ENCODE data around the gene PALM.

PALM gene

GRCh38 chr19:776549-776948 is 67.8 kb downstream of the PALM start:
- Histone ChIP-seq H3K9me2 (replicated peaks; ENCODE audit: insufficient read depth, low read length) (no peaks in the 10 kb centered on the region), H3K36me3 (replicated peaks; ENCODE audit: insufficient read depth, low read length) (no peaks in the 10 kb centered on the region), H2AFZ (ENCODE audit: low read length) (no peak overlapping the region), H3F3A (ENCODE audit: insufficient read depth, low read length) (no peaks in the 10 kb centered on the region), H3K4me2 (ENCODE audit: low read depth, low read length) (no peak overlapping the region), H3K4me1 (ENCODE audit: low read length) (no peaks in the 10 kb centered on the region), H3K9me3 (replicated peaks; ENCODE audit: insufficient read depth, low read length) (no peaks in the 10 kb centered on the region), H3K79me2 (ENCODE audit: low read length) (no peaks in the 10 kb centered on the region), H3K9ac (ENCODE audit: low read length) (no peak overlapping the region), H4K20me1 (ENCODE audit: insufficient read depth, low read length) (no peaks in the 10 kb centered on the region), H3K4me3 (ENCODE audit: low read length) (no peak overlapping the region), H3K27ac (ENCODE audit: low read length) (no peak overlapping the region), H3K27me3 (replicated peaks; ENCODE audit: insufficient read depth, low read length) (peaks cover 81% of the 10 kb centered on the region)
- no peak for DNase-seq
- TF ChIP-seq, protein P1, sequence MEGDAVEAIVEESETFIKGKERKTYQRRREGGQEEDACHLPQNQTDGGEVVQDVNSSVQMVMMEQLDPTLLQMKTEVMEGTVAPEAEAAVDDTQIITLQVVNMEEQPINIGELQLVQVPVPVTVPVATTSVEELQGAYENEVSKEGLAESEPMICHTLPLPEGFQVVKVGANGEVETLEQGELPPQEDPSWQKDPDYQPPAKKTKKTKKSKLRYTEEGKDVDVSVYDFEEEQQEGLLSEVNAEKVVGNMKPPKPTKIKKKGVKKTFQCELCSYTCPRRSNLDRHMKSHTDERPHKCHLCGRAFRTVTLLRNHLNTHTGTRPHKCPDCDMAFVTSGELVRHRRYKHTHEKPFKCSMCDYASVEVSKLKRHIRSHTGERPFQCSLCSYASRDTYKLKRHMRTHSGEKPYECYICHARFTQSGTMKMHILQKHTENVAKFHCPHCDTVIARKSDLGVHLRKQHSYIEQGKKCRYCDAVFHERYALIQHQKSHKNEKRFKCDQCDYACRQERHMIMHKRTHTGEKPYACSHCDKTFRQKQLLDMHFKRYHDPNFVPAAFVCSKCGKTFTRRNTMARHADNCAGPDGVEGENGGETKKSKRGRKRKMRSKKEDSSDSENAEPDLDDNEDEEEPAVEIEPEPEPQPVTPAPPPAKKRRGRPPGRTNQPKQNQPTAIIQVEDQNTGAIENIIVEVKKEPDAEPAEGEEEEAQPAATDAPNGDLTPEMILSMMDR (IDR thresholded peaks at IDR 0.05; ENCODE audit: low read length), result no peak
- TF ChIP-seq EZH2phosphoT487 (IDR thresholded peaks at IDR 0.05; ENCODE audit: low read length), result no peak
- no peak for TF ChIP-seq EZH2 (optimal IDR thresholded peaks at IDR 0.05; ENCODE audit: low read depth, low read length)

DNA sequence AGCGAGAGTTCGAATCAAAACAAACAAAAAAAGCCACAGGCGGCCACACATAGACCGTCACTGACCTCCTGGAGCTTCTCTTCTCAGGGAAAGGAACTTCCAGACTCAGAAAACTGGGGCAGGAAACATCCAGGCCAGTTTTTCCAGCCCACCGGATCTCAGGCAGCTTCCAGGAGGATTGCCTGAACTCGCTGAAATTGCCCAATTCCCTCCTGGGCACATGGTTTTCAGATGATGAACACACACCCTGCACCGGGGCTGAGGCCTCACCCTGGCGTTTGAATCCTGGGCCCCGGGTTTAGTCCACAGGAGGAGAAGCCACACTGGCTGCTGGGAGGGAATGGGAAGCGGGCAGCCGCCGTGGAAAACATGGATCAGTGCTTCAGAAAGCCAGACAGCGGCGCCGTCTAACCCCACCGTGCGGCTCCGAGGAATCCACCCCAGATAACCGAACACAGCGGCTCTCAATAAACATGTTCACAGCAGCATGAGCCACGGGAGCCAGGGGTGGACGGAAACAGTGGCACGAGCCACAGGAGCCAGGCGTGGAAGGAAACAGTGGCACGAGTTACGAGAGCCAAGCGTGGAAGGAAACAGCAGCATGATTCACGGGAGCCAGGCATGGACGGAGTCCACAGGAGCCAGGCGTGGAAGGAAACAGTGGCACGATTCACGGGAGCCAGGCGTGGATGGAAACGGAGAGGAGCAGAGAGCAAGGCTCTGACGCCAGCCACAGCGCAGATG is 70.3 kb downstream of the PALM start:
- no peak for DNase-seq
- no peaks in the 10 kb centered on the region for H3K9me2 ChIP-seq (replicated peaks; ENCODE audit: insufficient read depth, low read length)
- H3K9ac ChIP-seq (ENCODE audit: low read length), result no peak overlapping the region
- no peaks in the 10 kb centered on the region for H3K4me1 ChIP-seq (ENCODE audit: low read length)
- H3F3A ChIP-seq (ENCODE audit: insufficient read depth, low read length), result no peaks in the 10 kb centered on the region
- no peaks in the 10 kb centered on the region for H3K9me3 ChIP-seq (replicated peaks; ENCODE audit: insufficient read depth, low read length)
- no peak overlapping the region for H3K27ac ChIP-seq (ENCODE audit: low read length)
- no peaks in the 10 kb centered on the region for H3K79me2 ChIP-seq (ENCODE audit: low read length)
- peaks cover 88% of the 10 kb centered on the region for H3K27me3 ChIP-seq (replicated peaks; ENCODE audit: insufficient read depth, low read length)
- no peak overlapping the region for H3K4me2 ChIP-seq (ENCODE audit: low read depth, low read length)
- no peak overlapping the region for H2AFZ ChIP-seq (ENCODE audit: low read length)
- no peaks in the 10 kb centered on the region for H3K36me3 ChIP-seq (replicated peaks; ENCODE audit: insufficient read depth, low read length)
- no peak for TF ChIP-seq EZH2 (optimal IDR thresholded peaks at IDR 0.05; ENCODE audit: low read depth, low read length)
- TF ChIP-seq, protein P1 (IDR thresholded peaks at IDR 0.05; ENCODE audit: low read length), result no peak
- no peak for TF ChIP-seq EZH2phosphoT487 (IDR thresholded peaks at IDR 0.05; ENCODE audit: low read length)
- no peak overlapping the region for H3K4me3 ChIP-seq (ENCODE audit: low read length)
- no peaks in the 10 kb centered on the region for H4K20me1 ChIP-seq (ENCODE audit: insufficient read depth, low read length)

- H3K4me2 ChIP-seq (ENCODE audit: low read depth, low read length), result no peak overlapping the region
- no peak overlapping the region for H3K27ac ChIP-seq (ENCODE audit: low read length)
- H3K9me2 ChIP-seq (replicated peaks; ENCODE audit: insufficient read depth, low read length), result no peaks in the 10 kb centered on the region
- no peaks in the 10 kb centered on the region for H3F3A ChIP-seq (ENCODE audit: insufficient read depth, low read length)
- no peaks in the 10 kb centered on the region for H3K79me2 ChIP-seq (ENCODE audit: low read length)
- H4K20me1 ChIP-seq (ENCODE audit: insufficient read depth, low read length), result no peaks in the 10 kb centered on the region
- no peaks in the 10 kb centered on the region for H3K36me3 ChIP-seq (replicated peaks; ENCODE audit: insufficient read depth, low read length)
- no peak overlapping the region for H3K4me3 ChIP-seq (ENCODE audit: low read length)
- no peak for DNase-seq
- H3K4me1 ChIP-seq (ENCODE audit: low read length), result no peaks in the 10 kb centered on the region
- no peak overlapping the region for H2AFZ ChIP-seq (ENCODE audit: low read length)
- TF ChIP-seq, protein P1 (IDR thresholded peaks at IDR 0.05; ENCODE audit: low read length), result no peak
- TF ChIP-seq EZH2 (optimal IDR thresholded peaks at IDR 0.05; ENCODE audit: low read depth, low read length) (no peak), EZH2phosphoT487 (IDR thresholded peaks at IDR 0.05; ENCODE audit: low read length) (no peak)
- peaks cover 82% of the 10 kb centered on the region for H3K27me3 ChIP-seq (replicated peaks; ENCODE audit: insufficient read depth, low read length)
- no peak overlapping the region for H3K9ac ChIP-seq (ENCODE audit: low read length)
- no peaks in the 10 kb centered on the region for H3K9me3 ChIP-seq (replicated peaks; ENCODE audit: insufficient read depth, low read length)
These were observed 72.2 kb downstream of the PALM start for GRCh38 chr19:780935-781334.
